ENCODE data around the gene WBP4. TPM values are rescaled to one million over a fixed set of nuclear protein-coding genes. Genes with fewer than 3 reads are reported as not detected.
A peak's percentile ranks its signal among the peaks of the same experiment; 100 is the strongest.

Gene WBP4
- total and polyA plus RNA-seq, 2 of the 13 experiments (the other 11 are each of a cell fraction or from before 2014, with no cell fraction given): 6.7 to 11.7 TPM

- TF ChIP-seq, protein P1, sequence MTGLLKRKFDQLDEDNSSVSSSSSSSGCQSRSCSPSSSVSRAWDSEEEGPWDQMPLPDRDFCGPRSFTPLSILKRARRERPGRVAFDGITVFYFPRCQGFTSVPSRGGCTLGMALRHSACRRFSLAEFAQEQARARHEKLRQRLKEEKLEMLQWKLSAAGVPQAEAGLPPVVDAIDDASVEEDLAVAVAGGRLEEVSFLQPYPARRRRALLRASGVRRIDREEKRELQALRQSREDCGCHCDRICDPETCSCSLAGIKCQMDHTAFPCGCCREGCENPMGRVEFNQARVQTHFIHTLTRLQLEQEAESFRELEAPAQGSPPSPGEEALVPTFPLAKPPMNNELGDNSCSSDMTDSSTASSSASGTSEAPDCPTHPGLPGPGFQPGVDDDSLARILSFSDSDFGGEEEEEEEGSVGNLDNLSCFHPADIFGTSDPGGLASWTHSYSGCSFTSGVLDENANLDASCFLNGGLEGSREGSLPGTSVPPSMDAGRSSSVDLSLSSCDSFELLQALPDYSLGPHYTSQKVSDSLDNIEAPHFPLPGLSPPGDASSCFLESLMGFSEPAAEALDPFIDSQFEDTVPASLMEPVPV (CRISPR knock-in tag; IDR thresholded peaks at IDR 0.05): no peak
- TF ChIP-seq, protein P2, sequence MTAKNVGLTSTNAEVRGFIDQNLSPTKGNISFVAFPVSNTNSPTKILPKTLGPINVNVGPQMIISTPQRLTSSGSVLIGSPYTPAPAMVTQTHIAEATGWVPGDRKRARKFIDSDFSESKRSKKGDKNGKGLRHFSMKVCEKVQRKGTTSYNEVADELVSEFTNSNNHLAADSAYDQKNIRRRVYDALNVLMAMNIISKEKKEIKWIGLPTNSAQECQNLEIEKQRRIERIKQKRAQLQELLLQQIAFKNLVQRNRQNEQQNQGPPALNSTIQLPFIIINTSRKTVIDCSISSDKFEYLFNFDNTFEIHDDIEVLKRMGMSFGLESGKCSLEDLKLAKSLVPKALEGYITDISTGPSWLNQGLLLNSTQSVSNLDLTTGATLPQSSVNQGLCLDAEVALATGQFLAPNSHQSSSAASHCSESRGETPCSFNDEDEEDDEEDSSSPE (CRISPR knock-in tag; IDR thresholded peaks at IDR 0.05): no peak; the same call in none of the 2 replicates
- TF ChIP-seq ZNF556 (CRISPR knock-in tag; IDR thresholded peaks at IDR 0.05; ENCODE audit: borderline replicate concordance): peak; percentile 84
- TF ChIP-seq ZNF616 (CRISPR knock-in tag; IDR thresholded peaks at IDR 0.05; ENCODE audit: low read depth): no peak
- TF ChIP-seq DRAP1 (CRISPR knock-in tag; IDR thresholded peaks at IDR 0.05): peak; percentile 99
- TF ChIP-seq RNF2 (conservative IDR thresholded peaks at IDR 0.05; ENCODE audit: low read depth): peak; percentile 64; the same call in 1 of the 2 replicates
- peak; percentile 71; the same call in 1 of the 2 replicates for TF ChIP-seq SNAPC5 (CRISPR knock-in tag; IDR thresholded peaks at IDR 0.05; ENCODE audit: borderline replicate concordance)
- TF ChIP-seq NFE2 (CRISPR knock-in tag; IDR thresholded peaks at IDR 0.05): no peak
- TF ChIP-seq NCOA2 (CRISPR knock-in tag; IDR thresholded peaks at IDR 0.05): peak; percentile 61
- TF ChIP-seq, protein P3, sequence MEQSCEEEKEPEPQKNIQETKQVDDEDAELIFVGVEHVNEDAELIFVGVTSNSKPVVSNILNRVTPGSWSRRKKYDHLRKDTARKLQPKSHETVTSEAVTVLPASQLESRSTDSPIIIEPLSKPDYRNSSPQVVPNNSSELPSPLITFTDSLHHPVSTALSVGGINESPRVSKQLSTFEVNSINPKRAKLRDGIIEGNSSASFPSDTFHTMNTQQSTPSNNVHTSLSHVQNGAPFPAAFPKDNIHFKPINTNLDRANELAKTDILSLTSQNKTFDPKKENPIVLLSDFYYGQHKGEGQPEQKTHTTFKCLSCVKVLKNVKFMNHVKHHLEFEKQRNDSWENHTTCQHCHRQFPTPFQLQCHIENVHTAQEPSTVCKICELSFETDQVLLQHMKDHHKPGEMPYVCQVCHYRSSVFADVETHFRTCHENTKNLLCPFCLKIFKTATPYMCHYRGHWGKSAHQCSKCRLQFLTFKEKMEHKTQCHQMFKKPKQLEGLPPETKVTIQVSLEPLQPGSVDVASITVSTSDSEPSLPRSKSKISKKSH (CRISPR knock-in tag; IDR thresholded peaks at IDR 0.05; ENCODE audit: borderline replicate concordance): peak; percentile 72; the same call in 1 of the 2 replicates
- TF ChIP-seq, protein P4, sequence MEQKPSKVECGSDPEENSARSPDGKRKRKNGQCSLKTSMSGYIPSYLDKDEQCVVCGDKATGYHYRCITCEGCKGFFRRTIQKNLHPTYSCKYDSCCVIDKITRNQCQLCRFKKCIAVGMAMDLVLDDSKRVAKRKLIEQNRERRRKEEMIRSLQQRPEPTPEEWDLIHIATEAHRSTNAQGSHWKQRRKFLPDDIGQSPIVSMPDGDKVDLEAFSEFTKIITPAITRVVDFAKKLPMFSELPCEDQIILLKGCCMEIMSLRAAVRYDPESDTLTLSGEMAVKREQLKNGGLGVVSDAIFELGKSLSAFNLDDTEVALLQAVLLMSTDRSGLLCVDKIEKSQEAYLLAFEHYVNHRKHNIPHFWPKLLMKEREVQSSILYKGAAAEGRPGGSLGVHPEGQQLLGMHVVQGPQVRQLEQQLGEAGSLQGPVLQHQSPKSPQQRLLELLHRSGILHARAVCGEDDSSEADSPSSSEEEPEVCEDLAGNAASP (CRISPR knock-in tag; IDR thresholded peaks at IDR 0.05; ENCODE audit: borderline replicate concordance): no peak; the same call in none of the 2 replicates
- no peak for TF ChIP-seq CC2D1A (CRISPR knock-in tag; IDR thresholded peaks at IDR 0.05)
- TF ChIP-seq, protein P5, sequence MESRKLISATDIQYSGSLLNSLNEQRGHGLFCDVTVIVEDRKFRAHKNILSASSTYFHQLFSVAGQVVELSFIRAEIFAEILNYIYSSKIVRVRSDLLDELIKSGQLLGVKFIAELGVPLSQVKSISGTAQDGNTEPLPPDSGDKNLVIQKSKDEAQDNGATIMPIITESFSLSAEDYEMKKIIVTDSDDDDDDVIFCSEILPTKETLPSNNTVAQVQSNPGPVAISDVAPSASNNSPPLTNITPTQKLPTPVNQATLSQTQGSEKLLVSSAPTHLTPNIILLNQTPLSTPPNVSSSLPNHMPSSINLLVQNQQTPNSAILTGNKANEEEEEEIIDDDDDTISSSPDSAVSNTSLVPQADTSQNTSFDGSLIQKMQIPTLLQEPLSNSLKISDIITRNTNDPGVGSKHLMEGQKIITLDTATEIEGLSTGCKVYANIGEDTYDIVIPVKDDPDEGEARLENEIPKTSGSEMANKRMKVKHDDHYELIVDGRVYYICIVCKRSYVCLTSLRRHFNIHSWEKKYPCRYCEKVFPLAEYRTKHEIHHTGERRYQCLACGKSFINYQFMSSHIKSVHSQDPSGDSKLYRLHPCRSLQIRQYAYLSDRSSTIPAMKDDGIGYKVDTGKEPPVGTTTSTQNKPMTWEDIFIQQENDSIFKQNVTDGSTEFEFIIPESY (CRISPR knock-in tag; IDR thresholded peaks at IDR 0.05): peak; percentile 27
- TF ChIP-seq, protein P6, sequence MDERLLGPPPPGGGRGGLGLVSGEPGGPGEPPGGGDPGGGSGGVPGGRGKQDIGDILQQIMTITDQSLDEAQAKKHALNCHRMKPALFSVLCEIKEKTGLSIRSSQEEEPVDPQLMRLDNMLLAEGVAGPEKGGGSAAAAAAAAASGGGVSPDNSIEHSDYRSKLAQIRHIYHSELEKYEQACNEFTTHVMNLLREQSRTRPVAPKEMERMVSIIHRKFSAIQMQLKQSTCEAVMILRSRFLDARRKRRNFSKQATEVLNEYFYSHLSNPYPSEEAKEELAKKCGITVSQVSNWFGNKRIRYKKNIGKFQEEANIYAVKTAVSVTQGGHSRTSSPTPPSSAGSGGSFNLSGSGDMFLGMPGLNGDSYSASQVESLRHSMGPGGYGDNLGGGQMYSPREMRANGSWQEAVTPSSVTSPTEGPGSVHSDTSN (CRISPR knock-in tag; IDR thresholded peaks at IDR 0.05): no peak
- TF ChIP-seq ARNTL (CRISPR knock-in tag; IDR thresholded peaks at IDR 0.05): 0 out of 2 replicates have a peak, but pooled peaks have one; percentile 16
- TF ChIP-seq, protein P7, sequence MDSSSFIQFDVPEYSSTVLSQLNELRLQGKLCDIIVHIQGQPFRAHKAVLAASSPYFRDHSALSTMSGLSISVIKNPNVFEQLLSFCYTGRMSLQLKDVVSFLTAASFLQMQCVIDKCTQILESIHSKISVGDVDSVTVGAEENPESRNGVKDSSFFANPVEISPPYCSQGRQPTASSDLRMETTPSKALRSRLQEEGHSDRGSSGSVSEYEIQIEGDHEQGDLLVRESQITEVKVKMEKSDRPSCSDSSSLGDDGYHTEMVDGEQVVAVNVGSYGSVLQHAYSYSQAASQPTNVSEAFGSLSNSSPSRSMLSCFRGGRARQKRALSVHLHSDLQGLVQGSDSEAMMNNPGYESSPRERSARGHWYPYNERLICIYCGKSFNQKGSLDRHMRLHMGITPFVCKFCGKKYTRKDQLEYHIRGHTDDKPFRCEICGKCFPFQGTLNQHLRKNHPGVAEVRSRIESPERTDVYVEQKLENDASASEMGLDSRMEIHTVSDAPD (CRISPR knock-in tag; IDR thresholded peaks at IDR 0.05): no peak; the same call in none of the 2 replicates
These were observed at the start of gene WBP4 (continued) for GRCh38 chr13:41061075-41061913.

Data from HepG2 (cell line).